ENCODE results near the gene DDR1.

The DDR1 gene

DNA sequence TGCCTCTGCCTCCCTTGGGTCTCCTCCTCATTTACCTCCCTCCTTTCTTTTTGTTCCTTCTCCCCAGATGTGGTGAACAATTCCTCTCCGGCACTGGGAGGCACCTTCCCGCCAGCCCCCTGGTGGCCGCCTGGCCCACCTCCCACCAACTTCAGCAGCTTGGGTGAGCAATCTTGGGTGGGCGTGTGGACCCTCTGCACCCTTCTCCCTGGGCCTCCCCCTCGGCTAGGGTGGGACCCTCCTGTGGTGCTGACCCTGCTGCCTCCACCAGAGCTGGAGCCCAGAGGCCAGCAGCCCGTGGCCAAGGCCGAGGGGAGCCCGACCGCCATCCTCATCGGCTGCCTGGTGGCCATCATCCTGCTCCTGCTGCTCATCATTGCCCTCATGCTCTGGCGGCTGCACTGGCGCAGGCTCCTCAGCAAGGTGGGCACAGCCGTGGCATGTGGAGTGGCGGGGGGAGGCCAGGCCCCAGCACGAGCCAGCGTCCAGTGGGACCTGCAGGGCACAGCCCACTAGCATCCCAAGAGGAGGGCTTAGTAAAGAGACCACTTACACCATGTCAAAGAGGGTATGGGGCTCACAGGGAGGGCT lies 8.8 kb downstream of the DDR1 start (continued):
- TF ChIP-seq, protein P1, sequence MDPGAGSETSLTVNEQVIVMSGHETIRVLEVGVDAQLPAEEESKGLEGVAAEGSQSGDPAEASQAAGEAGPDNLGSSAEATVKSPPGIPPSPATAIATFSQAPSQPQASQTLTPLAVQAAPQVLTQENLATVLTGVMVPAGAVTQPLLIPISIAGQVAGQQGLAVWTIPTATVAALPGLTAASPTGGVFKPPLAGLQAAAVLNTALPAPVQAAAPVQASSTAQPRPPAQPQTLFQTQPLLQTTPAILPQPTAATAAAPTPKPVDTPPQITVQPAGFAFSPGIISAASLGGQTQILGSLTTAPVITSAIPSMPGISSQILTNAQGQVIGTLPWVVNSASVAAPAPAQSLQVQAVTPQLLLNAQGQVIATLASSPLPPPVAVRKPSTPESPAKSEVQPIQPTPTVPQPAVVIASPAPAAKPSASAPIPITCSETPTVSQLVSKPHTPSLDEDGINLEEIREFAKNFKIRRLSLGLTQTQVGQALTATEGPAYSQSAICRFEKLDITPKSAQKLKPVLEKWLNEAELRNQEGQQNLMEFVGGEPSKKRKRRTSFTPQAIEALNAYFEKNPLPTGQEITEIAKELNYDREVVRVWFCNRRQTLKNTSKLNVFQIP (CRISPR knock-in tag; IDR thresholded peaks at IDR 0.05; ENCODE audit: borderline replicate concordance, low read depth) = no peak

DNA sequence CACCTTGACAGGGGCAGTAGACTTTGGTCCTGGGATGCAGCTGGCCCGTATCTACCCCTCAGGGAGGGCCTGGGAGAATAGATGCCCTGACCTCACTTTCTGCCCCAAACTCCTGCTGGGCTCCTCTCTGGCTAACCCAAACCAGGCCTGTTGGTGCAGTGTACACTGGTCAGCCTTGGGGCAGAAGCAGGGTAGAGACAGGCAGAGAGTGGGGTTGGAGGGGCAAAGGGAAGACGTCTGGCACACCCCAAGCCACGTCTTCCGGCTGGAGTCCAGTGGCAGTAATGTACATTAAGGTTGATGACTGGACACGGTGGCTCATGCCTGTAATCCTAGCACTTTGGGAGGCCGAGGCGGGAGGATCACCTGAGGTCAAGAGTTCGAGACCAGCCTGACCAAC lies 9.3 kb downstream of the DDR1 start:
- no peak for ATAC-seq
- TF ChIP-seq ZFP3 (CRISPR knock-in tag; IDR thresholded peaks at IDR 0.05) (no peak), ZFP30 (CRISPR knock-in tag; IDR thresholded peaks at IDR 0.05) (no peak), GLIS3 (CRISPR knock-in tag; IDR thresholded peaks at IDR 0.05) (no peak), CSDC2 (CRISPR knock-in tag; IDR thresholded peaks at IDR 0.05) (no peak), ARNTL (CRISPR knock-in tag; IDR thresholded peaks at IDR 0.05; ENCODE audit: borderline replicate concordance, low read depth) (no peak), ZNF565 (CRISPR knock-in tag; conservative IDR thresholded peaks at IDR 0.05; ENCODE audit: low read depth) (no peak)
- TF ChIP-seq, protein P2, sequence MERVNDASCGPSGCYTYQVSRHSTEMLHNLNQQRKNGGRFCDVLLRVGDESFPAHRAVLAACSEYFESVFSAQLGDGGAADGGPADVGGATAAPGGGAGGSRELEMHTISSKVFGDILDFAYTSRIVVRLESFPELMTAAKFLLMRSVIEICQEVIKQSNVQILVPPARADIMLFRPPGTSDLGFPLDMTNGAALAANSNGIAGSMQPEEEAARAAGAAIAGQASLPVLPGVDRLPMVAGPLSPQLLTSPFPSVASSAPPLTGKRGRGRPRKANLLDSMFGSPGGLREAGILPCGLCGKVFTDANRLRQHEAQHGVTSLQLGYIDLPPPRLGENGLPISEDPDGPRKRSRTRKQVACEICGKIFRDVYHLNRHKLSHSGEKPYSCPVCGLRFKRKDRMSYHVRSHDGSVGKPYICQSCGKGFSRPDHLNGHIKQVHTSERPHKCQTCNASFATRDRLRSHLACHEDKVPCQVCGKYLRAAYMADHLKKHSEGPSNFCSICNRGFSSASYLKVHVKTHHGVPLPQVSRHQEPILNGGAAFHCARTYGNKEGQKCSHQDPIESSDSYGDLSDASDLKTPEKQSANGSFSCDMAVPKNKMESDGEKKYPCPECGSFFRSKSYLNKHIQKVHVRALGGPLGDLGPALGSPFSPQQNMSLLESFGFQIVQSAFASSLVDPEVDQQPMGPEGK (CRISPR knock-in tag; IDR thresholded peaks at IDR 0.05; ENCODE audit: borderline replicate concordance) = no peak
- TF ChIP-seq, protein P1 (CRISPR knock-in tag; IDR thresholded peaks at IDR 0.05; ENCODE audit: borderline replicate concordance, low read depth) = no peak

DNA sequence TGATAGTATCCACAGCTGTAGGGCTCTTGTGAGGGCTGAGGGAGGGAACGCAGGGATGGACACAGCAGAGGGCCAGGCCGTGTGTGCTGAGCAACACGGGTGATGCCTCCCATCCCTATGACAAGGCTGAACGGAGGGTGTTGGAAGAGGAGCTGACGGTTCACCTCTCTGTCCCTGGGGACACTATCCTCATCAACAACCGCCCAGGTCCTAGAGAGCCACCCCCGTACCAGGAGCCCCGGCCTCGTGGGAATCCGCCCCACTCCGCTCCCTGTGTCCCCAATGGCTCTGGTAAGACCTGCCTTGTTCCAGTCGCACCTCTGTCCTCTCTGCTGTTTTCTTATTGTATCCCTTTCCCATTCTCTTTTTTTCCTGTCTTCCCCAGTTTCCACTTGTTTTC lies 10.1 kb downstream of the DDR1 start:
- no peak for ATAC-seq

DNA sequence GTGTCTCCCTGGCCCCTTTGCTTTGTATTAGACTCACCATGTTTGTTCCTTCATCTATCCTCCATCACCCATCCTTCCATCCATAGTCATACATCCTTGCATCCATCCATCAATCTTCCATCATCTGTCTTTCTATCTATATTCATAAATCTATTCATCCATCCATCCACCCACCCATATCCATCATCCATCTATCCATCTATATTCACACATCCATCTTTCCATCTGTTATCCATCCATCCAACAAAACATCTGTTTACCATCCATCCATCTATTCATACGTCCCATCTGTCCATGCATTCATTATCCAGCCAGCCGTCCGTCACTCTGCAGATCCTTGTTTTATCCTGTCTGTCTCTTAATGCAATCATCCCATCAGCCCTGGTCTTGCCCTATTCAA lies 10.6 kb downstream of the DDR1 start:
- TF ChIP-seq, protein P1 (CRISPR knock-in tag; IDR thresholded peaks at IDR 0.05; ENCODE audit: borderline replicate concordance, low read depth) = no peak
- TF ChIP-seq CSDC2 (CRISPR knock-in tag; IDR thresholded peaks at IDR 0.05) = no peak
- no peak for TF ChIP-seq RARB (CRISPR knock-in tag; IDR thresholded peaks at IDR 0.05)
- no peak for TF ChIP-seq OSR1 (CRISPR knock-in tag; IDR thresholded peaks at IDR 0.05)
- no peak for TF ChIP-seq ZFP30 (CRISPR knock-in tag; IDR thresholded peaks at IDR 0.05)

More for the DNA sequence above, 10.1 kb downstream of the DDR1 start:
- TF ChIP-seq ARNTL (CRISPR knock-in tag; IDR thresholded peaks at IDR 0.05; ENCODE audit: borderline replicate concordance, low read depth) = no peak
- TF ChIP-seq BACH2 (CRISPR knock-in tag; IDR thresholded peaks at IDR 0.05; ENCODE audit: borderline replicate concordance) = no peak
- TF ChIP-seq GLIS3 (CRISPR knock-in tag; IDR thresholded peaks at IDR 0.05) = no peak
- TF ChIP-seq ESRRG (CRISPR knock-in tag; IDR thresholded peaks at IDR 0.05) = no peak
- TF ChIP-seq, protein P3, sequence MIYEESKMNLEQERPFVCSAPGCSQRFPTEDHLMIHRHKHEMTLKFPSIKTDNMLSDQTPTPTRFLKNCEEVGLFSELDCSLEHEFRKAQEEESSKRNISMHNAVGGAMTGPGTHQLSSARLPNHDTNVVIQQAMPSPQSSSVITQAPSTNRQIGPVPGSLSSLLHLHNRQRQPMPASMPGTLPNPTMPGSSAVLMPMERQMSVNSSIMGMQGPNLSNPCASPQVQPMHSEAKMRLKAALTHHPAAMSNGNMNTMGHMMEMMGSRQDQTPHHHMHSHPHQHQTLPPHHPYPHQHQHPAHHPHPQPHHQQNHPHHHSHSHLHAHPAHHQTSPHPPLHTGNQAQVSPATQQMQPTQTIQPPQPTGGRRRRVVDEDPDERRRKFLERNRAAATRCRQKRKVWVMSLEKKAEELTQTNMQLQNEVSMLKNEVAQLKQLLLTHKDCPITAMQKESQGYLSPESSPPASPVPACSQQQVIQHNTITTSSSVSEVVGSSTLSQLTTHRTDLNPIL (CRISPR knock-in tag; IDR thresholded peaks at IDR 0.05; ENCODE audit: low read depth) = no peak
- TF ChIP-seq CSDC2 (CRISPR knock-in tag; IDR thresholded peaks at IDR 0.05) = no peak
- TF ChIP-seq TCF4 (CRISPR knock-in tag; IDR thresholded peaks at IDR 0.05; ENCODE audit: borderline replicate concordance) = no peak
- no peak for TF ChIP-seq ZNF70 (CRISPR knock-in tag; IDR thresholded peaks at IDR 0.05)
- TF ChIP-seq, protein P1 (CRISPR knock-in tag; IDR thresholded peaks at IDR 0.05; ENCODE audit: borderline replicate concordance, low read depth) = no peak
- TF ChIP-seq PPARA (CRISPR knock-in tag; IDR thresholded peaks at IDR 0.05; ENCODE audit: borderline replicate concordance) = no peak
- TF ChIP-seq OSR1 (CRISPR knock-in tag; IDR thresholded peaks at IDR 0.05) = no peak

More for the DNA sequence above, 10.6 kb downstream of the DDR1 start:
- no peak for ATAC-seq
